WTC11 (cell line): ENCODE measurements around the gene GDI1. TPM values are rescaled to one million over a fixed set of nuclear protein-coding genes. Genes with fewer than 3 reads are reported as not detected.
A peak's percentile ranks its signal among the peaks of the same experiment; 100 is the strongest.

ENCODE experiments used
- FOXJ3 ChIP-seq: sonication (generic); formaldehyde crosslinking; IDR thresholded peaks from 2 replicates; pipeline ENCODE4 v1.9.0; 2021; ENCODE audit warnings: missing genetic modification reagents, mild to moderate bottlenecking, borderline replicate concordance
- MXD4 ChIP-seq: fragments of 250-450 bp; sonication (Bioruptor Pico); IDR thresholded peaks from 2 replicates; pipeline ENCODE4 v1.8.0; 2021; ENCODE audit warnings: mild to moderate bottlenecking, moderate library complexity, borderline replicate concordance
- MYBL2 ChIP-seq: sonication (generic); formaldehyde crosslinking; IDR thresholded peaks from 2 replicates; pipeline ENCODE4 v1.8.1; 2023; ENCODE audit warnings: mild to moderate bottlenecking, moderate library complexity, missing genetic modification reagents
- NR1H2 ChIP-seq: sonication (generic); formaldehyde crosslinking; IDR thresholded peaks from 2 replicates; pipeline ENCODE4 v1.9.0; 2021; ENCODE audit warnings: mild to moderate bottlenecking, moderate library complexity, missing genetic modification reagents
- ZBTB21 ChIP-seq: sonication (generic); formaldehyde crosslinking; IDR thresholded peaks from 2 replicates; pipeline ENCODE4 v1.8.1; 2023; ENCODE audit warnings: mild to moderate bottlenecking, missing genetic modification reagents, borderline replicate concordance
- ZNF263 ChIP-seq: sonication (generic); formaldehyde crosslinking; IDR thresholded peaks from 2 replicates; pipeline ENCODE4 v1.8.1; 2022; ENCODE audit warnings: low read depth, mild to moderate bottlenecking, moderate library complexity, missing genetic modification reagents
- total RNA-seq: library from RNA; stranded (reverse); gene quantifications from 3 replicates; pipeline ENCODE4 v1.2.3, GENCODE V29; 2021
- TF ChIP-seq, protein P1 (sequence below): fragments of 200-600 bp; IDR thresholded peaks from 2 replicates; pipeline ENCODE4 v1.8.0; 2022; ENCODE audit warnings: antibody characterized with exemption
- TF ChIP-seq, protein P2 (sequence below): sonication (generic); formaldehyde crosslinking; IDR thresholded peaks from 2 replicates; pipeline ENCODE4 v1.8.0; 2023; ENCODE audit warnings: mild to moderate bottlenecking, missing genetic modification reagents
- TF ChIP-seq, protein P3 (sequence below): sonication (generic); formaldehyde crosslinking; IDR thresholded peaks from 2 replicates; pipeline ENCODE4 v1.8.1; 2022; ENCODE audit warnings: low read depth, missing genetic modification reagents, borderline replicate concordance
- TF ChIP-seq, protein P4 (sequence below): sonication (generic); formaldehyde crosslinking; IDR thresholded peaks from 2 replicates; pipeline ENCODE4 v1.8.0; 2023; ENCODE audit warnings: missing genetic modification reagents
- TF ChIP-seq, protein P5 (sequence below): fragments of 250-450 bp; sonication (Bioruptor Pico); IDR thresholded peaks from 2 replicates; pipeline ENCODE4 v1.9.0; 2021; ENCODE audit warnings: mild to moderate bottlenecking, borderline replicate concordance
- TF ChIP-seq, protein P6 (sequence below): sonication (generic); formaldehyde crosslinking; IDR thresholded peaks from 2 replicates; pipeline ENCODE4 v1.8.1; 2022; ENCODE audit warnings: low read depth, mild to moderate bottlenecking, moderate library complexity, missing genetic modification reagents, borderline replicate concordance
- TF ChIP-seq, protein P7 (sequence below): sonication (generic); formaldehyde crosslinking; IDR thresholded peaks from 2 replicates; pipeline ENCODE4 v1.8.1; 2023; ENCODE audit warnings: mild to moderate bottlenecking, missing genetic modification reagents
- TF ChIP-seq, protein P8 (sequence below): sonication (generic); formaldehyde crosslinking; IDR thresholded peaks from 2 replicates; pipeline ENCODE4 v1.8.1; 2023; ENCODE audit warnings: mild to moderate bottlenecking, missing genetic modification reagents
- TF ChIP-seq, protein P9 (sequence below): fragments of 250-450 bp; sonication (Bioruptor Pico); IDR thresholded peaks from 2 replicates; pipeline ENCODE4 v2.1.2; 2022; ENCODE audit warnings: mild to moderate bottlenecking, moderate library complexity

The GDI1 gene
- total RNA-seq, 1 experiment from 2014 or later = 108 TPM

DNA sequence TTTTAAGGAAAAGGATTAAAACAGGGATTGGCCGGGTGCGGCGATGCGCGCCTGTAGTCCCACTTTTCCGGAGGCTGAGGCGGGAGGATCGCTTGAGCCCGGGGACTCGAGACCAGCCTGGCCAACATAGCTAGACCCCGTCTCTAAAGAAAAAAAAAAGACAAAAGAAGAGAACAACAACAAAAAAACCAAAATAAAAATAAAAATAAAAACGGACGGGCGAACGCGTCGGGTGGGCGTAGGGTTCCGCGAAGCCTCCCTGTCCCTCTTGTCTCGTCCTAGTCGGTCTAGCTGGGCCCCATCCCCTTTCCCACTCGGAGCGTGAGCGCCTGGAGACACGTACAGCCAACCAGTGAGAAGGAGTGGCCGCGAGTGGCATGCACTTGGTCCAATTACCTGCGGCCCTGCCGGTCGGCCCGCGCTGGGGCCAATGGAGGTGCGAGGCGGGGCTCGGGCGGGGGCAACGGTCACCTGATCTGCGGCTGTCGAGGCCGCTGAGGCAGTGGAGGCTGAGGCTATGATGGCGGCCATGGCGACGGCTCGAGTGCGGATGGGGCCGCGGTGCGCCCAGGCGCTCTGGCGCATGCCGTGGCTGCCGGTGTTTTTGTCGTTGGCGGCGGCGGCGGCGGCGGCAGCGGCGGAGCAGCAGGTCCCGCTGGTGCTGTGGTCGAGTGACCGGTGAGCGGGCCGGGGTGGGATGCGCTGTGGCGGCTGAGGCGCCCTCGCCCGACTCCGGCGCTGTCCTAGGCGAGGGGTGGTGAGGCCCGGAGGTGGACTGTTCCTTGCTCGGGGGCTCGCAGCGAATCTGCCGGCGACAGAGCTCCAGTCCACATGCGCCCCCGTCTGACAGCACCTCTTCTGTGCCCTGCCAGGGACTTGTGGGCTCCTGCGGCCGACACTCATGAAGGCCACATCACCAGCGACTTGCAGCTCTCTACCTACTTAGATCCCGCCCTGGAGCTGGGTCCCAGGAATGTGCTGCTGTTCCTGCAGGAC lies 8.5 kb upstream of the GDI1 start, which contains the start of gene ATP6AP1 (continued):
- TF ChIP-seq, protein P1, sequence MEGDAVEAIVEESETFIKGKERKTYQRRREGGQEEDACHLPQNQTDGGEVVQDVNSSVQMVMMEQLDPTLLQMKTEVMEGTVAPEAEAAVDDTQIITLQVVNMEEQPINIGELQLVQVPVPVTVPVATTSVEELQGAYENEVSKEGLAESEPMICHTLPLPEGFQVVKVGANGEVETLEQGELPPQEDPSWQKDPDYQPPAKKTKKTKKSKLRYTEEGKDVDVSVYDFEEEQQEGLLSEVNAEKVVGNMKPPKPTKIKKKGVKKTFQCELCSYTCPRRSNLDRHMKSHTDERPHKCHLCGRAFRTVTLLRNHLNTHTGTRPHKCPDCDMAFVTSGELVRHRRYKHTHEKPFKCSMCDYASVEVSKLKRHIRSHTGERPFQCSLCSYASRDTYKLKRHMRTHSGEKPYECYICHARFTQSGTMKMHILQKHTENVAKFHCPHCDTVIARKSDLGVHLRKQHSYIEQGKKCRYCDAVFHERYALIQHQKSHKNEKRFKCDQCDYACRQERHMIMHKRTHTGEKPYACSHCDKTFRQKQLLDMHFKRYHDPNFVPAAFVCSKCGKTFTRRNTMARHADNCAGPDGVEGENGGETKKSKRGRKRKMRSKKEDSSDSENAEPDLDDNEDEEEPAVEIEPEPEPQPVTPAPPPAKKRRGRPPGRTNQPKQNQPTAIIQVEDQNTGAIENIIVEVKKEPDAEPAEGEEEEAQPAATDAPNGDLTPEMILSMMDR = no peak
- TF ChIP-seq, protein P2, sequence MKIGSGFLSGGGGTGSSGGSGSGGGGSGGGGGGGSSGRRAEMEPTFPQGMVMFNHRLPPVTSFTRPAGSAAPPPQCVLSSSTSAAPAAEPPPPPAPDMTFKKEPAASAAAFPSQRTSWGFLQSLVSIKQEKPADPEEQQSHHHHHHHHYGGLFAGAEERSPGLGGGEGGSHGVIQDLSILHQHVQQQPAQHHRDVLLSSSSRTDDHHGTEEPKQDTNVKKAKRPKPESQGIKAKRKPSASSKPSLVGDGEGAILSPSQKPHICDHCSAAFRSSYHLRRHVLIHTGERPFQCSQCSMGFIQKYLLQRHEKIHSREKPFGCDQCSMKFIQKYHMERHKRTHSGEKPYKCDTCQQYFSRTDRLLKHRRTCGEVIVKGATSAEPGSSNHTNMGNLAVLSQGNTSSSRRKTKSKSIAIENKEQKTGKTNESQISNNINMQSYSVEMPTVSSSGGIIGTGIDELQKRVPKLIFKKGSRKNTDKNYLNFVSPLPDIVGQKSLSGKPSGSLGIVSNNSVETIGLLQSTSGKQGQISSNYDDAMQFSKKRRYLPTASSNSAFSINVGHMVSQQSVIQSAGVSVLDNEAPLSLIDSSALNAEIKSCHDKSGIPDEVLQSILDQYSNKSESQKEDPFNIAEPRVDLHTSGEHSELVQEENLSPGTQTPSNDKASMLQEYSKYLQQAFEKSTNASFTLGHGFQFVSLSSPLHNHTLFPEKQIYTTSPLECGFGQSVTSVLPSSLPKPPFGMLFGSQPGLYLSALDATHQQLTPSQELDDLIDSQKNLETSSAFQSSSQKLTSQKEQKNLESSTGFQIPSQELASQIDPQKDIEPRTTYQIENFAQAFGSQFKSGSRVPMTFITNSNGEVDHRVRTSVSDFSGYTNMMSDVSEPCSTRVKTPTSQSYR (CRISPR knock-in tag) = no peak
- TF ChIP-seq, protein P3, sequence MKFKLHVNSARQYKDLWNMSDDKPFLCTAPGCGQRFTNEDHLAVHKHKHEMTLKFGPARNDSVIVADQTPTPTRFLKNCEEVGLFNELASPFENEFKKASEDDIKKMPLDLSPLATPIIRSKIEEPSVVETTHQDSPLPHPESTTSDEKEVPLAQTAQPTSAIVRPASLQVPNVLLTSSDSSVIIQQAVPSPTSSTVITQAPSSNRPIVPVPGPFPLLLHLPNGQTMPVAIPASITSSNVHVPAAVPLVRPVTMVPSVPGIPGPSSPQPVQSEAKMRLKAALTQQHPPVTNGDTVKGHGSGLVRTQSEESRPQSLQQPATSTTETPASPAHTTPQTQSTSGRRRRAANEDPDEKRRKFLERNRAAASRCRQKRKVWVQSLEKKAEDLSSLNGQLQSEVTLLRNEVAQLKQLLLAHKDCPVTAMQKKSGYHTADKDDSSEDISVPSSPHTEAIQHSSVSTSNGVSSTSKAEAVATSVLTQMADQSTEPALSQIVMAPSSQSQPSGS (CRISPR knock-in tag) = no peak
- TF ChIP-seq, protein P4, sequence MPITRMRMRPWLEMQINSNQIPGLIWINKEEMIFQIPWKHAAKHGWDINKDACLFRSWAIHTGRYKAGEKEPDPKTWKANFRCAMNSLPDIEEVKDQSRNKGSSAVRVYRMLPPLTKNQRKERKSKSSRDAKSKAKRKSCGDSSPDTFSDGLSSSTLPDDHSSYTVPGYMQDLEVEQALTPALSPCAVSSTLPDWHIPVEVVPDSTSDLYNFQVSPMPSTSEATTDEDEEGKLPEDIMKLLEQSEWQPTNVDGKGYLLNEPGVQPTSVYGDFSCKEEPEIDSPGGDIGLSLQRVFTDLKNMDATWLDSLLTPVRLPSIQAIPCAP (CRISPR knock-in tag) = no peak
- TF ChIP-seq MXD4 (no peak), ZBTB21 (CRISPR knock-in tag) (no peak), MYBL2 (CRISPR knock-in tag) (no peak), NR1H2 (no peak), FOXJ3 (CRISPR knock-in tag) (no peak), ZNF263 (CRISPR knock-in tag) (no peak)
- TF ChIP-seq, protein P5, sequence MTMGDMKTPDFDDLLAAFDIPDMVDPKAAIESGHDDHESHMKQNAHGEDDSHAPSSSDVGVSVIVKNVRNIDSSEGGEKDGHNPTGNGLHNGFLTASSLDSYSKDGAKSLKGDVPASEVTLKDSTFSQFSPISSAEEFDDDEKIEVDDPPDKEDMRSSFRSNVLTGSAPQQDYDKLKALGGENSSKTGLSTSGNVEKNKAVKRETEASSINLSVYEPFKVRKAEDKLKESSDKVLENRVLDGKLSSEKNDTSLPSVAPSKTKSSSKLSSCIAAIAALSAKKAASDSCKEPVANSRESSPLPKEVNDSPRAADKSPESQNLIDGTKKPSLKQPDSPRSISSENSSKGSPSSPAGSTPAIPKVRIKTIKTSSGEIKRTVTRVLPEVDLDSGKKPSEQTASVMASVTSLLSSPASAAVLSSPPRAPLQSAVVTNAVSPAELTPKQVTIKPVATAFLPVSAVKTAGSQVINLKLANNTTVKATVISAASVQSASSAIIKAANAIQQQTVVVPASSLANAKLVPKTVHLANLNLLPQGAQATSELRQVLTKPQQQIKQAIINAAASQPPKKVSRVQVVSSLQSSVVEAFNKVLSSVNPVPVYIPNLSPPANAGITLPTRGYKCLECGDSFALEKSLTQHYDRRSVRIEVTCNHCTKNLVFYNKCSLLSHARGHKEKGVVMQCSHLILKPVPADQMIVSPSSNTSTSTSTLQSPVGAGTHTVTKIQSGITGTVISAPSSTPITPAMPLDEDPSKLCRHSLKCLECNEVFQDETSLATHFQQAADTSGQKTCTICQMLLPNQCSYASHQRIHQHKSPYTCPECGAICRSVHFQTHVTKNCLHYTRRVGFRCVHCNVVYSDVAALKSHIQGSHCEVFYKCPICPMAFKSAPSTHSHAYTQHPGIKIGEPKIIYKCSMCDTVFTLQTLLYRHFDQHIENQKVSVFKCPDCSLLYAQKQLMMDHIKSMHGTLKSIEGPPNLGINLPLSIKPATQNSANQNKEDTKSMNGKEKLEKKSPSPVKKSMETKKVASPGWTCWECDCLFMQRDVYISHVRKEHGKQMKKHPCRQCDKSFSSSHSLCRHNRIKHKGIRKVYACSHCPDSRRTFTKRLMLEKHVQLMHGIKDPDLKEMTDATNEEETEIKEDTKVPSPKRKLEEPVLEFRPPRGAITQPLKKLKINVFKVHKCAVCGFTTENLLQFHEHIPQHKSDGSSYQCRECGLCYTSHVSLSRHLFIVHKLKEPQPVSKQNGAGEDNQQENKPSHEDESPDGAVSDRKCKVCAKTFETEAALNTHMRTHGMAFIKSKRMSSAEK (CRISPR knock-in tag) = no peak
- TF ChIP-seq, protein P6, sequence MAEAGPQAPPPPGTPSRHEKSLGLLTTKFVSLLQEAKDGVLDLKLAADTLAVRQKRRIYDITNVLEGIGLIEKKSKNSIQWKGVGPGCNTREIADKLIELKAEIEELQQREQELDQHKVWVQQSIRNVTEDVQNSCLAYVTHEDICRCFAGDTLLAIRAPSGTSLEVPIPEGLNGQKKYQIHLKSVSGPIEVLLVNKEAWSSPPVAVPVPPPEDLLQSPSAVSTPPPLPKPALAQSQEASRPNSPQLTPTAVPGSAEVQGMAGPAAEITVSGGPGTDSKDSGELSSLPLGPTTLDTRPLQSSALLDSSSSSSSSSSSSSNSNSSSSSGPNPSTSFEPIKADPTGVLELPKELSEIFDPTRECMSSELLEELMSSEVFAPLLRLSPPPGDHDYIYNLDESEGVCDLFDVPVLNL (CRISPR knock-in tag) = no peak
- TF ChIP-seq, protein P7, sequence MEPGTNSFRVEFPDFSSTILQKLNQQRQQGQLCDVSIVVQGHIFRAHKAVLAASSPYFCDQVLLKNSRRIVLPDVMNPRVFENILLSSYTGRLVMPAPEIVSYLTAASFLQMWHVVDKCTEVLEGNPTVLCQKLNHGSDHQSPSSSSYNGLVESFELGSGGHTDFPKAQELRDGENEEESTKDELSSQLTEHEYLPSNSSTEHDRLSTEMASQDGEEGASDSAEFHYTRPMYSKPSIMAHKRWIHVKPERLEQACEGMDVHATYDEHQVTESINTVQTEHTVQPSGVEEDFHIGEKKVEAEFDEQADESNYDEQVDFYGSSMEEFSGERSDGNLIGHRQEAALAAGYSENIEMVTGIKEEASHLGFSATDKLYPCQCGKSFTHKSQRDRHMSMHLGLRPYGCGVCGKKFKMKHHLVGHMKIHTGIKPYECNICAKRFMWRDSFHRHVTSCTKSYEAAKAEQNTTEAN = 0 out of 2 replicates have a peak, but pooled peaks have one; percentile 19
- TF ChIP-seq, protein P8, sequence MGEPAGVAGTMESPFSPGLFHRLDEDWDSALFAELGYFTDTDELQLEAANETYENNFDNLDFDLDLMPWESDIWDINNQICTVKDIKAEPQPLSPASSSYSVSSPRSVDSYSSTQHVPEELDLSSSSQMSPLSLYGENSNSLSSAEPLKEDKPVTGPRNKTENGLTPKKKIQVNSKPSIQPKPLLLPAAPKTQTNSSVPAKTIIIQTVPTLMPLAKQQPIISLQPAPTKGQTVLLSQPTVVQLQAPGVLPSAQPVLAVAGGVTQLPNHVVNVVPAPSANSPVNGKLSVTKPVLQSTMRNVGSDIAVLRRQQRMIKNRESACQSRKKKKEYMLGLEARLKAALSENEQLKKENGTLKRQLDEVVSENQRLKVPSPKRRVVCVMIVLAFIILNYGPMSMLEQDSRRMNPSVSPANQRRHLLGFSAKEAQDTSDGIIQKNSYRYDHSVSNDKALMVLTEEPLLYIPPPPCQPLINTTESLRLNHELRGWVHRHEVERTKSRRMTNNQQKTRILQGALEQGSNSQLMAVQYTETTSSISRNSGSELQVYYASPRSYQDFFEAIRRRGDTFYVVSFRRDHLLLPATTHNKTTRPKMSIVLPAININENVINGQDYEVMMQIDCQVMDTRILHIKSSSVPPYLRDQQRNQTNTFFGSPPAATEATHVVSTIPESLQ (CRISPR knock-in tag) = no peak
- TF ChIP-seq, protein P9, sequence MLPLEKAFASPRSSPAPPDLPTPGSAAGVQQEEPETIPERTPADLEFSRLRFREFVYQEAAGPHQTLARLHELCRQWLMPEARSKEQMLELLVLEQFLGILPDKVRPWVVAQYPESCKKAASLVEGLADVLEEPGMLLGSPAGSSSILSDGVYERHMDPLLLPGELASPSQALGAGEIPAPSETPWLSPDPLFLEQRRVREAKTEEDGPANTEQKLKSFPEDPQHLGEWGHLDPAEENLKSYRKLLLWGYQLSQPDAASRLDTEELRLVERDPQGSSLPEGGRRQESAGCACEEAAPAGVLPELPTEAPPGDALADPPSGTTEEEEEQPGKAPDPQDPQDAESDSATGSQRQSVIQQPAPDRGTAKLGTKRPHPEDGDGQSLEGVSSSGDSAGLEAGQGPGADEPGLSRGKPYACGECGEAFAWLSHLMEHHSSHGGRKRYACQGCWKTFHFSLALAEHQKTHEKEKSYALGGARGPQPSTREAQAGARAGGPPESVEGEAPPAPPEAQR (CRISPR knock-in tag) = no peak
